Small intestine (tissue), 16 donors: ENCODE measurements around the gene TANC1. TPM values are rescaled to one million over a fixed set of nuclear protein-coding genes. Genes with fewer than 3 reads are reported as not detected.

Experiments used
- DNase-seq, 2 donors: peaks; one replicate each; pipeline versions ENCODE4 v3.0.0 to v3.0.0-alpha.2; 2013
- FAIRE-seq: peaks from 2 replicates; lab custom pipeline; 2012; peaks lifted over from hg19 to GRCh38; lab: Jason Lieb, UNC
- H3K27ac ChIP-seq, 3 donors: one replicate each; pipeline ENCODE4 v1.5.1; 2013; ENCODE audit warnings: low read length in 2 of 3, mild to moderate bottlenecking in 2 of 3, control low read depth in 1 of 3, inconsistent platforms in 1 of 3, low read depth in 1 of 3, moderate library complexity in 1 of 3
- H3K27me3 ChIP-seq, 3 donors: one replicate each; pipeline ENCODE4 v1.6.1; 2013; ENCODE audit warnings: low read length in 3 of 3, inconsistent platforms in 1 of 3; ENCODE audit not compliant: control insufficient read depth in 3 of 3, insufficient read depth in 3 of 3
- H3K36me3 ChIP-seq, 3 donors: one replicate each; pipeline ENCODE4 v1.6.1; 2013; ENCODE audit warnings: low read length in 3 of 3, inconsistent platforms in 1 of 3, low read depth in 1 of 3, mild to moderate bottlenecking in 1 of 3, moderate library complexity in 1 of 3; ENCODE audit not compliant: control insufficient read depth in 3 of 3, insufficient read depth in 2 of 3
- H3K4me1 ChIP-seq, 3 donors: one replicate each; pipeline ENCODE4 v1.6.1; 2013; ENCODE audit warnings: low read length in 2 of 3, inconsistent platforms in 1 of 3, low read depth in 1 of 3, mild to moderate bottlenecking in 1 of 3, moderate library complexity in 1 of 3; ENCODE audit not compliant: control insufficient read depth in 3 of 3, insufficient read depth in 2 of 3
- H3K4me3 ChIP-seq, 3 donors: one replicate each; pipeline ENCODE4 v1.5.1; 2013; ENCODE audit warnings: low read length in 3 of 3, control low read depth in 1 of 3, inconsistent platforms in 1 of 3, low read depth in 1 of 3, mild to moderate bottlenecking in 1 of 3, moderate library complexity in 1 of 3
- H3K9me3 ChIP-seq, 2 donors: one replicate each; pipeline ENCODE4 v1.6.1; 2013; ENCODE audit warnings: low read depth in 1 of 2, low read length in 1 of 2; ENCODE audit not compliant: control insufficient read depth in 2 of 2, insufficient read depth in 1 of 2
- WGBS, 3 donors: extraction: QIAGEN DNeasy Blood & Tissue Kit; methylation state at CpG; one replicate each; pipeline ENCODE4 v1.1.7; 2013; 5-methylcytosine and 5-hydroxymethylcytosine counted together
- long read RNA-seq, 10 donors: transcript quantifications; one replicate each; lab custom pipeline, GENCODE V29; 2026
- polyA plus RNA-seq, 4 donors: library from polyadenylated mRNA; stranded (reverse) in 3 of 4; unstranded in 1 of 4; fragments of 200-250 nt in 3 of 4; fragments of 120-200 nt in 1 of 4; gene quantifications; one replicate each; pipeline versions ENCODE4 v1.2.1 to v1.2.3, GENCODE V29; 2013
- donor health status: healthy with polysubstance abuse.
- donor health status: control.
- donor health status: control.
- donor health status: Bipolar disorder and iron deficiency.
- donor health status: healthy.

The TANC1 gene
- 10 to 100 TPM in 1 of 4 donors, 1 to 10 TPM in 3; 7.4 to 14.7 (median 8.8) TPM for polyA plus RNA-seq
- long read RNA-seq, donor 1 = 0 reads
- long read RNA-seq, donor 2 = 0 reads
- long read RNA-seq, donor 3, full-length matches to known transcripts = 1 of 1 reads
- long read RNA-seq, donor 3, partial matches to known transcripts = 0 of 1 reads
- long read RNA-seq, donor 3, other reads (novel, unspliced or antisense) = 0 of 1 reads
- long read RNA-seq, donor 4 = 0 reads
- long read RNA-seq, donor 5 = 0 reads
- long read RNA-seq, donor 6, full-length matches to known transcripts = 2 of 16 reads
- long read RNA-seq, donor 6, partial matches to known transcripts = 14 of 16 reads
- long read RNA-seq, donor 6, other reads (novel, unspliced or antisense) = 0 of 16 reads
- long read RNA-seq, donor 7 = 0 reads
- long read RNA-seq, donor 8, full-length matches to known transcripts = 1 of 1 reads
- long read RNA-seq, donor 8, partial matches to known transcripts = 0 of 1 reads
- long read RNA-seq, donor 8, other reads (novel, unspliced or antisense) = 0 of 1 reads
- long read RNA-seq, donor 9 = 0 reads
- long read RNA-seq, donor 10, full-length matches to known transcripts = 2 of 2 reads
- long read RNA-seq, donor 10, partial matches to known transcripts = 0 of 2 reads
- long read RNA-seq, donor 10, other reads (novel, unspliced or antisense) = 0 of 2 reads

- DNase-seq (peak; percentile 94 to 97), FAIRE-seq (no peak)
- 0 to 1% (median 1%) methylated on average over 61 to 92 of the region's 92 CpGs for WGBS, 3 donors
- H3K27me3 ChIP-seq = no peaks in the 10 kb centered on the region
- peak within 1 kb of the TSS; percentile 83 to 90 (median 84) for H3K4me3 ChIP-seq
- H3K4me1 ChIP-seq = peaks cover 0 to 10% (median 4%) of the 10 kb centered on the region in 3 donors
- peak within 1 kb of the TSS; percentile 76 to 86 (median 84) for H3K27ac ChIP-seq
- H3K9me3 ChIP-seq = no peaks in the 10 kb centered on the region
- H3K36me3 ChIP-seq = no peaks in the 10 kb centered on the region
Observed at GRCh38 chr2:158968396-158969161, at the start of gene TANC1. TANC1 (plus strand) TSS chr2:158968640; CDS start chr2:159065911, 97,271 bp downstream.

DNA sequence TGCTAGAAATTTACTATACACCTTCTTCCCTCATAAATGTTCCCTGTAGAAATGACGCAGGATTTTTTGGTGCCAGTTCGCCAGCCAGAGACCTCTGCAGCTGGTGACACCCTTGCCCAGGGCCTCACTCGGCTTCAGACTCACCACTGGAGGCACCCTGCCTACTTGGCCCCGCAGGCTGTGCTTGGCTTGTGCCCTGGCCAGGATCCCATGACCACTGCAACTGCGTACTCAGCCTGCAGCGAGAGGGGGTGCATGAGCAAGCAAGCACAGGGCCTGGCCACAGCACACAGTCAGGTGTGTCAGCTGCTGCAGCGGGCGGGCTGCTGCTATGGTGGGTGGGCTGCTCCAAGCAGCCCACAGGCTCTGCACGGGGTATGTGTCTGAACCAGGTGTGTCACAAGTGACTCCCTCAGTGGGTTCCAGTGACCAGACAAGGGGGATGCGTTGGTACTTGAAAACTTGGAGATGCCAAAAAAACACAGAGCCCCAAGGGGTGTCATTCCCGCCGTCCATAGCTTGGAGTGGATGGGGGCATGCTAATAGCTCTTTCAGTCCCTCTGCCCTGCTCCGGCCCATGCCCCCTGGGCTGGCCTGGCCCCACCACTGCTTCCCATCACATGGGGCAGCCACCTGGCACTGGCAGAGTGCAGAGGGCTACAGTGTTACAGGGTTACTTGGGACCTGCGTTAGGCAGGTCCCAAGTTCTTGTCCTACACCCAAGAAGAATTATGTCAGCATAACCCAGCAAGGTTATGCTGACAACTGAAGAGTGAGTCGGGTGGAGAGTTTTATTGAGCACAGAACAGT is 46.6 kb upstream of the TANC1 start:
- DNase-seq (no peak), FAIRE-seq (no peak)
- no peak overlapping the region for H3K4me3 ChIP-seq
- WGBS, 3 donors = 87 to 88% (median 88%) methylated on average over 15 of the region's 15 CpGs
- H3K9me3 ChIP-seq = peaks cover 0 to 4% of the 10 kb centered on the region in 2 donors
- H3K27ac ChIP-seq = no peak overlapping the region
- H3K4me1 ChIP-seq = no peaks in the 10 kb centered on the region
- no peaks in the 10 kb centered on the region for H3K36me3 ChIP-seq
- no peaks in the 10 kb centered on the region for H3K27me3 ChIP-seq

- Histone ChIP-seq H3K36me3 (no peaks in the 10 kb centered on the region), H3K27ac (no peak overlapping the region), H3K4me1 (no peaks in the 10 kb centered on the region), H3K4me3 (no peak overlapping the region), H3K9me3 (peaks cover 0 to 4% of the 10 kb centered on the region in 2 donors), H3K27me3 (no peaks in the 10 kb centered on the region)
- no peak for DNase-seq
- WGBS, 3 donors = 59 to 84% (median 65%) methylated on average over 1 of the region's 1 CpG
- FAIRE-seq = no peak
Observed at GRCh38 chr2:158922601-158923000, 45.8 kb upstream of the TANC1 start.

GRCh38 chr2:158923180-158923594 is 45.3 kb upstream of the TANC1 start:
- H3K4me1 ChIP-seq = no peaks in the 10 kb centered on the region

DNA sequence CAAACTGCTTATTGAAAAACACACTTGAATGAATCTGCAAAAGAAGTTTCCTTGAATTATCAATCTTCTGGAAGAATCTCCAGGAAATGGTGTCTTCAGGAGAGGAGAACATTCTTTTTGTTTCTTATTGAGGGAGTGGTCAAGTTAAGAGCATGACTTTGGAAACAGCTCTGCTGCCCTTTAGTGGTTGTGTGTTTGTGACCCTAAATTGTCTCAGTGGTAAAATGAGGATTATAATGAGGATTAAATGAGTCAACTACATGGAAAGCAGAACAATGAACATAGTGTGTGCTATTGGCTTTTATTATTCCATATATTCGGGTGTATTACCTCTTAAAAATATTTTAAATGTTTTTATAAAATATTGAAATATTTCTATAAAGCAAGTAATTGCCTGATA is 44.8 kb upstream of the TANC1 start:
- H3K9me3 ChIP-seq = peaks cover 0 to 4% of the 10 kb centered on the region in 2 donors
- FAIRE-seq (no peak), DNase-seq (no peak)
- no peak overlapping the region for H3K27ac ChIP-seq
- H3K27me3 ChIP-seq = no peaks in the 10 kb centered on the region
- WGBS, 3 donors = 70 to 80% (median 77%) methylated on average over 1 of the region's 1 CpG
- H3K4me1 ChIP-seq = no peaks in the 10 kb centered on the region
- H3K4me3 ChIP-seq = no peak overlapping the region
- no peaks in the 10 kb centered on the region for H3K36me3 ChIP-seq

More at GRCh38 chr2:158923180-158923594, 45.3 kb upstream of the TANC1 start:
- Histone ChIP-seq H3K9me3 (peaks cover 0 to 4% of the 10 kb centered on the region in 2 donors), H3K4me3 (no peak overlapping the region), H3K27me3 (no peaks in the 10 kb centered on the region), H3K27ac (no peak overlapping the region), H3K36me3 (no peaks in the 10 kb centered on the region)
- DNase-seq = no peak
- 61 to 76% (median 66%) methylated on average over 3 of the region's 3 CpGs for WGBS, 3 donors
- FAIRE-seq = no peak

- FAIRE-seq = no peak
Observed at GRCh38 chr2:158926478-158926948, 41.9 kb upstream of the TANC1 start.

DNA sequence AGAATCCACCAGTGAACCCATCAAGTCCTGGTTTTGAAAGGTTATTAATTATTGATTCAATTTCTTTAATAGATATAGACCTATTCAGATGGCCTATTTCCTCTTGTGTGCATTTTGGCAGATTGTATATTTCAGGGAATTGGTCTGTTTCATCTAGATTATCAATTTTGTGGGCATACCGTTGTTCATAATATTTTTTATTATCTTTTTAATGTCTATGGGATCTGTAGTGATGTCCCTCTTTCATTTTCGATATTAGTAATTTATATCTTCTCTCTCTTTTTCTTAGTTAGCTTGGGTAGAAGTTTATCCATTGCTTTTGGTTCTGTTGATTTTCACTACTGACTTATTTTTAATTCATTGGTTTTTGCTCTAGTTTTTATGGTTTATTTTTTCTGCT is 39.9 kb upstream of the TANC1 start:
- Histone ChIP-seq H3K27ac (no peak overlapping the region), H3K4me3 (no peak overlapping the region), H3K27me3 (no peaks in the 10 kb centered on the region), H3K9me3 (peaks cover 0 to 8% of the 10 kb centered on the region in 2 donors), H3K36me3 (no peaks in the 10 kb centered on the region), H3K4me1 (no peaks in the 10 kb centered on the region)
- no peak for FAIRE-seq
- DNase-seq = no peak
- WGBS, 3 donors = 60 to 76% (median 61%) methylated on average over 2 of the region's 2 CpGs

More at GRCh38 chr2:158926478-158926948, 41.9 kb upstream of the TANC1 start:
- no peak overlapping the region for H3K4me3 ChIP-seq
- H3K9me3 ChIP-seq = peaks cover 0 to 12% of the 10 kb centered on the region in 2 donors
- no peaks in the 10 kb centered on the region for H3K27me3 ChIP-seq
- WGBS, 3 donors = 46 to 65% (median 61%) methylated on average over 6 to 8 of the region's 8 CpGs
- H3K4me1 ChIP-seq = no peaks in the 10 kb centered on the region
- H3K27ac ChIP-seq = no peak overlapping the region
- H3K36me3 ChIP-seq = no peaks in the 10 kb centered on the region
- DNase-seq = peak in 1 of 2 donors; percentile 22
